ENCODE data around the gene RNLS.

Gene RNLS

DNA sequence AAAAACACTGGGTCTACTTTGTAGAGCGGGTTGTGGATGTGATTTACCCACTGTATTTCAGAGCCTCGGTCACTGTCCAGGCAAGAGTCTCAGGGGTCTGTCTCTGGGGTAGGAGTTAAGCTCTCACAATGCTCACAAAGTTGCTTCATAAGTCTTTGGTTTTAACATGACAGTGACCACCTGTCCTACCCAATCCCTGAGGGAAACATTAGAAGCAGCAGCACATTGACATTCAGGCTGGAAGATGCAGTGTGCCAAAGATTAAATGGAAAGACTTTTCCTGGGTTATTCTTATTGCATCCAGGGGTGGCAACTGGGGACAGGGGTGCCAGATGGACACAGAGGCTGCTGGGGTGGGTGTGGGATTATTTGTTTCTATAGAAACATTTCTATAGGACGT lies 330.0 kb downstream of the RNLS start:
- in situ Hi-C loops (cut with MboI; ENCODE audit: low sequenced_read_pairs, unreplicated experiment): loop anchor here (25.0 kb wide), 1 partner anchor 391 kb away; the partner anchor contains the start of genes KLLN and PTEN
- TF ChIP-seq, protein P1, sequence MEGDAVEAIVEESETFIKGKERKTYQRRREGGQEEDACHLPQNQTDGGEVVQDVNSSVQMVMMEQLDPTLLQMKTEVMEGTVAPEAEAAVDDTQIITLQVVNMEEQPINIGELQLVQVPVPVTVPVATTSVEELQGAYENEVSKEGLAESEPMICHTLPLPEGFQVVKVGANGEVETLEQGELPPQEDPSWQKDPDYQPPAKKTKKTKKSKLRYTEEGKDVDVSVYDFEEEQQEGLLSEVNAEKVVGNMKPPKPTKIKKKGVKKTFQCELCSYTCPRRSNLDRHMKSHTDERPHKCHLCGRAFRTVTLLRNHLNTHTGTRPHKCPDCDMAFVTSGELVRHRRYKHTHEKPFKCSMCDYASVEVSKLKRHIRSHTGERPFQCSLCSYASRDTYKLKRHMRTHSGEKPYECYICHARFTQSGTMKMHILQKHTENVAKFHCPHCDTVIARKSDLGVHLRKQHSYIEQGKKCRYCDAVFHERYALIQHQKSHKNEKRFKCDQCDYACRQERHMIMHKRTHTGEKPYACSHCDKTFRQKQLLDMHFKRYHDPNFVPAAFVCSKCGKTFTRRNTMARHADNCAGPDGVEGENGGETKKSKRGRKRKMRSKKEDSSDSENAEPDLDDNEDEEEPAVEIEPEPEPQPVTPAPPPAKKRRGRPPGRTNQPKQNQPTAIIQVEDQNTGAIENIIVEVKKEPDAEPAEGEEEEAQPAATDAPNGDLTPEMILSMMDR (IDR thresholded peaks at IDR 0.05; ENCODE audit: borderline replicate concordance, control extremely low read depth, extremely low read depth, insufficient read depth, missing control alignments): no peak

DNA sequence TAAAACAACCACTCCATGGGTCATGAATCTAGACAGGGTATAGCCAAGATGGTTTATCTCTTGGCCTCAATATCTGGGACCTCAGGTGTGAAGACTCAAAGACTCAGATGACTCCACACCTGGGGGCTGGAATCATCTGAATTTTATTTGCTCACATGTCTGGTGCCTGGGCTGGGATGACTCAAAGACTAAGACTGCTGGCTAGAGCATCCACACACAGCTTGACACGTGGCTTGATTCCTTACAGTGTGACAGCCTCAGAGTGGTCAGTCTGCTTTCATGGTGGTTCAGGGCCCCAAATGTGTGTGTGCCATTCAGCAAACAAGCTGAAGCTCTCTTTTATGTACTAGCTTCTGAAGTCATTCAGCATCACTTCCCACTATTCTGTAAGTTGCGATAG lies 333.7 kb downstream of the RNLS start:
- in situ Hi-C loops (cut with MboI; ENCODE audit: low sequenced_read_pairs, unreplicated experiment): no loop called here
- DNase-seq (ENCODE audit: low spot score): no peak
- TF ChIP-seq, protein P1 (IDR thresholded peaks at IDR 0.05; ENCODE audit: borderline replicate concordance, control extremely low read depth, extremely low read depth, insufficient read depth, missing control alignments): no peak

More for the DNA sequence above, 330.0 kb downstream of the RNLS start:
- DNase-seq (ENCODE audit: low spot score): no peak

DNA sequence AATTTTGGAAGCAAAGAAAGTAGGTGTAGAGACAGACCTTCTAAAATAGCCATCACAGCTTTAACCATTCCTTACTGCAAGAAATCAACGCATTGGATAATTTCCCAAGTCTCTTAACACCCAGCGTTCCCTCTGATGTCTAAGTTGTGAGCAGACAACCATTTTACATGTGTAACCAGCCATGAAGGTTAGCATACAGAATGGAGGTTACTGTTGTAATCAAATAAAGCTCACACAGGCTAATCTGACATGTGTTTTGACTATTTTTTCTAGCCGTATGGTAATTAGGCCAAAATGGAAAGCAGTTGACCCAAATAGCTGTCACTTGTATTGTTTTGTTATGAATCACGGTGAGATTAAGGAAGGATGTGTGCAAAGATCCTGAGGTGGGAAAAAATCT lies 336.4 kb downstream of the RNLS start:
- in situ Hi-C loops (cut with MboI; ENCODE audit: low sequenced_read_pairs, unreplicated experiment): no loop called here
- TF ChIP-seq, protein P1 (IDR thresholded peaks at IDR 0.05; ENCODE audit: borderline replicate concordance, control extremely low read depth, extremely low read depth, insufficient read depth, missing control alignments): no peak
- DNase-seq (ENCODE audit: low spot score): no peak

GRCh38 chr10:88245974-88246511 lies 337.1 kb downstream of the RNLS start:
- TF ChIP-seq, protein P1 (IDR thresholded peaks at IDR 0.05; ENCODE audit: borderline replicate concordance, control extremely low read depth, extremely low read depth, insufficient read depth, missing control alignments): no peak
- in situ Hi-C loops (cut with MboI; ENCODE audit: low sequenced_read_pairs, unreplicated experiment): no loop called here

DNA sequence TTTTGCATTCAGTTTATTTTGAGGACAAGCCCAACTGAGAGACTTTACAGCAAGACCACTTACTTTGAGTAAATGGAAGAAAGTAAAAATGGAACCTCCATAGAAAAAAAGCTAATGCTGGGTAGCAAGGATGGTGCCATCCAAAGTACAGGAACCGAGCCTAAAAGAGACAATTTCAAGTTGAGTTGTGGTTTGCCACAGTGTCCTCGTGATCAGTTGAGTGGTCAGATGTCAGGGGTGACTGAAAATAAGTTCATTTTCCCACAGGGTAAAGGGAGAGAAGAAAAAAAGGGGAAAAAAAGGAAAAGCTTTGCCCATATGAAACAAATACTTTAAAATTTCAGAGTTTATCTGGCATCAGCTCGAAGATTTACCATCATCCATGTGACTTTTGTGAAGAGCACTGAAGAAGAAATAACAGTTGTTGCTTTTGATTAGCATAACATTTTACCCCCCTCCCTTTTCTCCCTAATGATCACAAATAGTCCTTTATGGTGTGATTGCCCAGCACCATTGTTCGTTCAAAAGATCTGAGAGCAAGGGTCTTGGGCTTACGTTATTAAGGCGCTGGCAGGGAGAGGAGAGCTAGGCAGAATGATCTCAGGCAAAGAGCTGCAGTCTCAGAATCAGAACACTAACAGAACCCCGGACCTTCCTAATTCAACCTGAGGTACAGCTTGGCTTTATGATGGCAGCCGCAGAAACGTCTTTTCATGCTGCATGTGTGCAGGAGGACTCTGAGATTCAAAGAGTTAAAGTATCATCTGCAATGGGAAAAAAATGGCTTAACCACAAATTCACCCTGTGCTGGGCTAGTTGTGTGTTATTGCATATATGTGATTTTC lies 338.1 kb downstream of the RNLS start:
- TF ChIP-seq, protein P1 (IDR thresholded peaks at IDR 0.05; ENCODE audit: borderline replicate concordance, control extremely low read depth, extremely low read depth, insufficient read depth, missing control alignments): no peak
- DNase-seq (ENCODE audit: low spot score): no peak
- in situ Hi-C loops (cut with MboI; ENCODE audit: low sequenced_read_pairs, unreplicated experiment): no loop called here

More at GRCh38 chr10:88245974-88246511, 337.1 kb downstream of the RNLS start:
- DNase-seq (ENCODE audit: low spot score): no peak

DNA sequence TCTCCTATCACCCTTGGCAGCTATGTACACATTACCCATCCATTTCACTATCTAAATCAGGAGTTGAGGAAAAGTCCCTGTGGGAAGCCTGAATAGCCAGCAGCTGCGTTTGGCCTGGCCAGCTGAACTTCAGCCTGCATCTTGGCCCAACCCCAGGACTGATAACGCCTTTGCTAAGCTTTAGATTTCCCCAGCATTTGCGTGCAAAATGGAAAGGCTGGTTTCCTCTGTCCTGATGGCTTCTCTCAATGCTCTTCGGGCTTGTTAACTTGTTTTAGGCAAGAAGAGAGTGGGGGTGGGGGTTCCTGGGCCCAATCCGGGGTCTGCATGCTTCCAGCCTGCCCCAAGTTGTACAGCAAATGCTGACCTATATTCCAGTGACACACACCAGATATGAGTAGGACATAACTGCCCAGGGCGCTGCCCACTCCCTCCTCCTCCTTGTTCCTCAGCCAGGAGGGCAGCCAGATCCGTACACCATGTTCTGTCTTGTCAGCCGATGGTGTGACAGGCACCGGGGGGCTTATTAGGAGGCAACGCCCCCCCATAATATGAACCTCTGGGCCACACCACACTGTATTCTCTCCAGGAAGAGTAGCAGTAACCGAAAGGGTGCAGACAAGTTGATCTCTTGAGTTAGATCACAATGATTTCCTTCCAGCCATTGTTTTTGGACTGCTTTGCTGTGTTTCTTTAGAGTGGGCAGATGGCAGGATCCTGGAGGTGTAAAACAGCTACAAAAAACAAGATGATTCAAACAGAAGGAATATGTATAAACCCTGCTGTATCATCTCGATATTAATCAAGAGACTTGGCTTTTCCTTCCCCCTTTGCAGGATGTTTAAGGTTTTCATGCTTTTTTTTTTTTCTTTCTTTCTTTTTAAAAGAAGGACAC lies 339.0 kb downstream of the RNLS start:
- in situ Hi-C loops (cut with MboI; ENCODE audit: low sequenced_read_pairs, unreplicated experiment): no loop called here
- no peak for DNase-seq (ENCODE audit: low spot score)
- TF ChIP-seq, protein P1 (IDR thresholded peaks at IDR 0.05; ENCODE audit: borderline replicate concordance, control extremely low read depth, extremely low read depth, insufficient read depth, missing control alignments): no peak
